ENCODE measurements around the gene ROCK2. TPM values are rescaled to one million over a fixed set of nuclear protein-coding genes. Genes with fewer than 3 reads are reported as not detected.

The ROCK2 gene
- total and polyA plus RNA-seq, 9 of the 15 experiments (the other 6 are each of a cell fraction or from before 2014, with no cell fraction given) = 4.9 to 30.6 (median 14.3) TPM

DNA sequence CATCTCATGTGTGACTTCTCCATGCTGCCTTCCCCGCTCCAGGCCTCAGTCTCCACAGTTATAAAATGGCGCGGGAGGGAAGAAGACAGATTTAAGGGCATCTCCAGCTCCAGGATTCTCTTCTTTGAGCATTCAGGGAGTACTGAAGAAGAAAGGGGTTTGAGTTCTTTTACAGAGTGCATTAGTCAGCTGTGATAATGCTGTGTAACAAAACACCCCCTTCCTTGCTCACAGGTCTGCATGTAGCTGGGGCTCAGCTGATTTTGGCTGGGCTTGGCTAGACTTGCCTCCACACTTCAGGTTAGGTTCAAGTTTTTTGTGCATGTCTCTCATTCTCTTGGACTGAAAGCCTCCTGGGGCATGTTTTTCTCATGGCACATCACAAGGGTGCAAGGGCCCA, 197.2 kb downstream of the ROCK2 start:
- no peaks in the 10 kb centered on the region for H3K4me1 ChIP-seq (replicated peaks in 1 of 2; ENCODE audit: control insufficient read depth in 2 of 2, insufficient read depth in 2 of 2, low read length in 2 of 2)
- TF ChIP-seq RBM25 (IDR thresholded peaks at IDR 0.05; ENCODE audit: low read depth, low read length, severe bottlenecking) (peak; percentile 49), BCOR (IDR thresholded peaks at IDR 0.05) (0 out of 2 replicates have a peak, but pooled peaks have one; percentile 30), SP1 (CRISPR knock-in tag; IDR thresholded peaks at IDR 0.05) (no peak), KDM1A (IDR thresholded peaks at IDR 0.05) (0 out of 4 replicates have a peak, but pooled peaks of 1 of the 2 experiments have one; percentile 9), TARDBP (IDR thresholded peaks at IDR 0.05) (no peak)
- no peak overlapping the region for H3K4me2 ChIP-seq (ENCODE audit: insufficient read depth, low read length)
- DNase-seq (ENCODE audit: extremely low read depth in 1 of 4, low spot score in 3 of 4) = no peak
- WGBS (ENCODE audit: insufficient coverage, low coverage, missing lambda C conversion rate) = 13% methylated on average over 3 of the region's 3 CpGs
- FAIRE-seq = no peak
- H3K27ac ChIP-seq (ENCODE audit: extremely low read depth, low read depth, low read length) = no peak overlapping the region
- no peak overlapping the region for H2AFZ ChIP-seq (ENCODE audit: low read depth, low read length)
- H3K79me2 ChIP-seq (ENCODE audit: control insufficient read depth, insufficient read depth, low read length) = no peaks in the 10 kb centered on the region
- ChIA-PET CTCF (ENCODE audit: low intra/inter-chr PET ratio) (no interaction called here), POLR2A (no interaction called here)
- no peak overlapping the region for H3K4me3 ChIP-seq
- peaks cover 2 to 46% of the 10 kb centered on the region in 2 experiments for H3K27me3 ChIP-seq (ENCODE audit: control insufficient read depth in 2 of 2, insufficient read depth in 2 of 2, low read length in 2 of 2)
- in situ Hi-C loops (cut with MboI) = loop anchor here (25.0 kb wide), 1 partner anchor 265 kb away; no protein-coding TSS in a partner anchor
- intact Hi-C loops (cut with micrococcal nuclease) = no loop called here
- 0 out of 2 replicates have a peak, but pooled peaks cover 2% of the 10 kb centered on the region for H4K20me1 ChIP-seq (replicated peaks; ENCODE audit: control insufficient read depth, insufficient read depth, low read length)
- H3K9me3 ChIP-seq (replicated peaks; ENCODE audit: control insufficient read depth, insufficient read depth, low read depth, low read length) = 0 out of 2 replicates have a peak, but pooled peaks cover 4% of the 10 kb centered on the region
- no peaks in the 10 kb centered on the region for H3K36me3 ChIP-seq (ENCODE audit: control insufficient read depth, insufficient read depth, low read length)
- H3K9me1 ChIP-seq (ENCODE audit: control insufficient read depth, insufficient read depth, low read length) = no peaks in the 10 kb centered on the region
- no peak overlapping the region for H3K9ac ChIP-seq (ENCODE audit: insufficient read depth in 1 of 2, low read depth in 2 of 2, low read length in 2 of 2)
- ATAC-seq = no peak
- no TSS peak for BruUV-seq (replicated peaks)

DNA sequence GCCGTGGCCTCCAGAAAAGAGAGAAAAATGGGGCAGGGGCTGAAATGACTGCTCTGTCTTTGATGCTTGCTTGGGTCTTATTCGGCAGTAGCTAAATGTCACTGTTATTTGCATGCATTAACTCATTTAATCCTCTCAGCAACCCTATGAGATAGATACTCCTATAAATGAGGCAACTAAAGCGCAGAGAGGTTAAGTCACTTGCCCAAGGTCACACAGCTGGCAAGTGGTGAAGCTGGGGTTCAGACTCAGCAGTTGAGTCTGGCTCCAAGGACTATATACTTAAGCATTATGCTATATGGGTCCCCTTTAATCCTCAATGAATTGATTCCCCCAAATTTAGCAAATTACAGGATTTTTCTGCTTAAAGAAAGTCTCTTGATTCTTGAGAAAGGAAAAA, 198.4 kb downstream of the ROCK2 start:
- Histone ChIP-seq H3K36me3 (ENCODE audit: control insufficient read depth, insufficient read depth, low read length) (no peaks in the 10 kb centered on the region), H3K4me1 (replicated peaks in 1 of 2; ENCODE audit: control insufficient read depth in 2 of 2, insufficient read depth in 2 of 2, low read length in 2 of 2) (no peaks in the 10 kb centered on the region), H3K27me3 (ENCODE audit: control insufficient read depth in 2 of 2, insufficient read depth in 2 of 2, low read length in 2 of 2) (peaks cover 5 to 54% of the 10 kb centered on the region in 2 experiments), H3K9me1 (ENCODE audit: control insufficient read depth, insufficient read depth, low read length) (no peaks in the 10 kb centered on the region), H3K79me2 (ENCODE audit: control insufficient read depth, insufficient read depth, low read length) (no peaks in the 10 kb centered on the region), H4K20me1 (replicated peaks; ENCODE audit: control insufficient read depth, insufficient read depth, low read length) (0 out of 2 replicates have a peak, but pooled peaks cover 1% of the 10 kb centered on the region), H3K4me2 (ENCODE audit: insufficient read depth, low read length) (no peak overlapping the region), H2AFZ (ENCODE audit: low read depth, low read length) (no peak overlapping the region), H3K4me3 (no peak overlapping the region), H3K9me3 (replicated peaks; ENCODE audit: control insufficient read depth, insufficient read depth, low read depth, low read length) (0 out of 2 replicates have a peak, but pooled peaks cover 4% of the 10 kb centered on the region), H3K9ac (ENCODE audit: insufficient read depth in 1 of 2, low read depth in 2 of 2, low read length in 2 of 2) (no peak overlapping the region), H3K27ac (ENCODE audit: extremely low read depth, low read depth, low read length) (no peak overlapping the region)
- WGBS (ENCODE audit: insufficient coverage, low coverage, missing lambda C conversion rate) = 5% methylated on average over 3 of the region's 3 CpGs
- in situ Hi-C loops (cut with MboI) (loop anchor here (25.0 kb wide), 1 partner anchor 266 kb away; no protein-coding TSS in a partner anchor), intact Hi-C loops (cut with micrococcal nuclease) (no loop called here)
- CTCF ChIA-PET (ENCODE audit: low intra/inter-chr PET ratio) = no interaction called here
- no peak for DNase-seq (ENCODE audit: extremely low read depth in 1 of 4, low spot score in 3 of 4)
- POLR2A ChIA-PET = no interaction called here
- FAIRE-seq = no peak
- ATAC-seq = no peak
- BruUV-seq (replicated peaks) = no TSS peak
- no peak for TF ChIP-seq PHTF2 (CRISPR knock-in tag; IDR thresholded peaks at IDR 0.05)
- peak; percentile 79 for TF ChIP-seq RBM25 (IDR thresholded peaks at IDR 0.05; ENCODE audit: low read depth, low read length, severe bottlenecking)
- TF ChIP-seq ZNF766 (CRISPR knock-in tag; conservative IDR thresholded peaks at IDR 0.05) = no peak
- TF ChIP-seq ZNF561 (CRISPR knock-in tag; conservative IDR thresholded peaks at IDR 0.05) = no peak
- TF ChIP-seq RNF2 (IDR thresholded peaks at IDR 0.05) = no peak
- no peak for TF ChIP-seq RFX7 (CRISPR knock-in tag; IDR thresholded peaks at IDR 0.05)
- TF ChIP-seq, protein P1, sequence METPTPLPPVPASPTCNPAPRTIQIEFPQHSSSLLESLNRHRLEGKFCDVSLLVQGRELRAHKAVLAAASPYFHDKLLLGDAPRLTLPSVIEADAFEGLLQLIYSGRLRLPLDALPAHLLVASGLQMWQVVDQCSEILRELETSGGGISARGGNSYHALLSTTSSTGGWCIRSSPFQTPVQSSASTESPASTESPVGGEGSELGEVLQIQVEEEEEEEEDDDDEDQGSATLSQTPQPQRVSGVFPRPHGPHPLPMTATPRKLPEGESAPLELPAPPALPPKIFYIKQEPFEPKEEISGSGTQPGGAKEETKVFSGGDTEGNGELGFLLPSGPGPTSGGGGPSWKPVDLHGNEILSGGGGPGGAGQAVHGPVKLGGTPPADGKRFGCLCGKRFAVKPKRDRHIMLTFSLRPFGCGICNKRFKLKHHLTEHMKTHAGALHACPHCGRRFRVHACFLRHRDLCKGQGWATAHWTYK (CRISPR knock-in tag; IDR thresholded peaks at IDR 0.05) = no peak
- TF ChIP-seq HMG20B (CRISPR knock-in tag; IDR thresholded peaks at IDR 0.05) = no peak
- no peak for TF ChIP-seq SRF (CRISPR knock-in tag; IDR thresholded peaks at IDR 0.05)
- TF ChIP-seq ZNF584 (CRISPR knock-in tag; IDR thresholded peaks at IDR 0.05; ENCODE audit: low read depth) = no peak
- TF ChIP-seq ZNF507 (tag; conservative IDR thresholded peaks at IDR 0.05) = no peak
- peak; percentile 42 for TF ChIP-seq ZFP36 (IDR thresholded peaks at IDR 0.05; ENCODE audit: low read depth, low read length, partially characterized antibody)
- TF ChIP-seq MTA3 (IDR thresholded peaks at IDR 0.05; ENCODE audit: borderline replicate concordance) = no peak
- no peak for TF ChIP-seq PML (IDR thresholded peaks at IDR 0.05; ENCODE audit: low read length)
